GOT3 (cell line): Measurements from ENCODE around the gene SCAPER.

Experiments
- DNase-seq: peaks from one replicate; lab custom pipeline; 2025; ENCODE audit warnings: mixed read lengths; lab: John Stamatoyannopoulos, UW

Gene SCAPER

GRCh38 chr15:76398317-76399104, 506.6 kb downstream of the SCAPER start:
- DNase-seq = no peak

DNA sequence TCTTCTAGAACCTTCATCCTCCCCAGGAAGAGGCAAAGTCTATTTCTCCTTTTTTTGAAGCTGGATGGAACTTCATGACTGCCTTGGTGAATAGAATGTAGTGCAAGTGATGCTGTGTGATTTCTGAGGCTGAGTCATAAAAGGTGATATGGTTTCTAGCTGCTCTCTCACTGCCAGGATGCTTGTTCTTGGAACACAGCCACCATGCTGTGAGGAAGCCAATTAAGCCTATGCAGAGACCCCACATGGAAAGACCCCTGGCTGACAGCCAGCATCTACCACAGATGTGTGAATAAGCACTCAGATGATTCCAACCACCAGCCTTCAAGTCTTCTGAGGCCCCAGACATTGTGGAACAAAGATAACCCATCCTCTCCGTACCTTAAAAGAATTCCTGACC, 511.5 kb downstream of the SCAPER start:
- DNase-seq = no peak

- no peak for DNase-seq
Measured at GRCh38 chr15:76391847-76392246, 513.3 kb downstream of the SCAPER start.

GRCh38 chr15:76391309-76391708, 513.8 kb downstream of the SCAPER start:
- DNase-seq = no peak

DNA sequence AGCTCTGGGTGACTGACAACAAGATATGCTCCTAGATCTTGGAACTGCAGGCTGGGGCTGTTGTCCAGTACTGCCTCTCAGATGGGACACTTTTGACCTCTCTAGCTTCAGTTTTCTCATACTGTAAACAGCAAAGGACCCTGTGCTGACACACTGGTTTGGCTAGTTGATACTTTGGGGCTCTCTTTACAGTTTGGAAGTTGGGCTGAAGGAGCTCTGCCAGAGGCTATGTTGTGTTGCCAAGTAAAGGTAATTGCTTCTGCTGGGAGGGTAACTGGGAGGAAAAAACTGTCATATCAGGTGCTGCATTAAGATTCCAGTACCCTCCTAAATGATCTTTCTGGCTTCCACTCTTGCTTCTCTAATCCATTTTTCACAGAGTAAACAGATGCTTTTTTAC, 514.6 kb downstream of the SCAPER start:
- DNase-seq = no peak

GRCh38 chr15:76386926-76387325, 518.2 kb downstream of the SCAPER start:
- no peak for DNase-seq

- DNase-seq = no peak
Measured at GRCh38 chr15:76386178-76386577, 519.0 kb downstream of the SCAPER start.

DNA sequence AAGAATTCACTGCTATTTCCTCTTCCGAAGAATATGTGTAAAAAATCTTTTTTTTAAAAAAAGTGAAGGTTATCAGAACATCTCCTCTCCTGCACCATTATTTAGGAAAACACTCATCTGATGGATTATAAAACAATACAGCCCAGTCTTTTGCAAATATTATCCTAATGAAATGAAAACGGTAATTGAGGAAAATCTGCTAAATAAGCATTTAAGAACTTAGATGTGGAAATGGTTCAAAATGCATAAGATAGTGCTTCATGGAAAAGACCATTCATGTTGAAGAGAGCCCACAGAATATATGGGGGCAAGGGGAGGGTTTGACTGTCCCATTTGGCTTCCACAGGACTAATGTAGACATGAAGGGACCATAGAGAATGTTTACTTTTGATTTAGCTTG, 520.7 kb downstream of the SCAPER start:
- no peak for DNase-seq

DNA sequence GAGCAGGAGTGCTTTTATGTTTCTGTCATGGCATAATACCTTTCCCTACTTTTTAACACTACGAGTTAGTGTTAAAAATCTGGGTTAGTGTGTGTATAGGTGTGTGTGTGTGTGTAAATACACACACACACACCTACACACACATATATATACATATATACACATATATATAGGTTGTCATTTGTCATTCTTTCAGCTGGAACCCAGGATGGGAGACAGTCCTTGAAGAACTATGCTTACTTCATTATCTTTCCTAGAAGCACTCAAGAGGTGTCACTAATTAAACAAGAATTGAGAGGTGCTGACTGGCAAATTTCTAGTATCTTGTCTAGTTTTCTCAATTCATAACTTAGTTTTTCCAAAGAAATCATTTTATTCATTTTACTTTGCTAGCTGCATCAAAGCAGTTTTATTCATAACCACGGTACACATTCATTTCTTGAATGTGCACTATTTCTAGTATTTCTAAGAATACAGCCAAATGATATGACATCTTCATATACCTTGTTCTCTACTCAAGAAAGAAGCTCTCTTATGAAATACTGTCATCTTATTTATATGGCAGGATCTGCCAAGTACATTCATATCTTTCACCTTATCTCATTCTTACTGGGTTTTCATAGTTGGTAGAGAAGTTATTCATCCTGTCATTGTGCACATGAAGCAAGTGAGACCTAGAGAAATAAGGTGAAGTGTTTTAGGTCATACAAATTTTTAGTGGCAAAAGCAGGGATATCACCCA, 522.0 kb downstream of the SCAPER start:
- DNase-seq = no peak

DNA sequence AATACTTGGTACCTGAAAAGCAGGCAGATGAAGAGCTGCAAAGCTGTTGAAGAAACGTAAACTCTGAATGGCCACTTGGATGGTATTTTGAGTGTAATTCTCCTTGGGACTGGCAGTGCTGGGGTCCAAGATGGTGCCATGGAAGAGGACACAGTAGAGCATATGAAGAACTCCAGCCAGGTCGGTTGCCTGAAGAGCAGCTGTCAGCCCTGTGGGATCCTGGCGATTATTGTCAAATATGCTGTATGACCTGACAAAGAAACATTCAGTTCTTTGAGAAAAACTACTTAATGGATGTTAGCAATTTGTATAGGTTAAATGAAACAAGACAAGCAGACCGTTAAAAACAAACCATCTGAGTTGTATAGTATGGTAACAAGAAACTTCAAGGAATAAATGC, 523.8 kb downstream of the SCAPER start:
- DNase-seq = no peak

DNA sequence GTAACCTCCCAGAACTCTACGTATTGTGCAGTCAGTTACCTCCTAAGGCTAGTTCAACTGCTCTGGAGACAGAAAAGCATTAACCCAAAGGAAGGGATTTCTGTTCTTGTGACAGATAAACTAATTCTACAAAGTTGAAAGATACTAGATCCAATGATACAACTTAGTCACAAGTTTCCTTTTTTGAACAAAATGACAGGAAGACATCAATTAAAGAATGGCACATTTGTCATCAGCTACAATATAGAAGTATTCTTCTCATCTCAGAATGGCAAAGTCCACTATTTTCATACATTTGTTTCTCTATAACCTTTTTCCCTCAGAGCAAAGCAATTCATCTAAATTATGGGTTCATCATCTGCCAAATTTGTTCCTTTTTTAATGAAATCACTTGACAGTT, 524.9 kb downstream of the SCAPER start:
- DNase-seq = no peak

DNA sequence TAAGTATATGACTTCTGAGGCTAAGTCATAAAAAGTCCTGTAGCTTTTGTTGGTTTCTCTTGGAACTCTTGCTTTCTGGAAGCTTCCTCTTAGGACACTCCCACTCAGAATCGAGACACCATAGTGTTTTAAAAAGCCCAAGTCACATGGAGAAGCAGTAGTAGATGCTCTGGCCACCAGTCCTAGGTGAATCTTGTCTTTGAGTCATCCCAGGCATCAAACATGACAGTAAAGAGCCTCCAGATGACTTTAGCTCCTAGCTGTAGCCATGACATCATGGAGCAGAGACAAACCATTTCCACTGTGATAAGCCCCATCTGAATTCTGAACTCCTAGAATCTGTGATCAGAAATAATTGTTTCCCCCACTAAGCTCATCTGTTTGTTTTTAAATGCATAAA, 526.4 kb downstream of the SCAPER start:
- no peak for DNase-seq

GRCh38 chr15:76377751-76378150, 527.4 kb downstream of the SCAPER start:
- no peak for DNase-seq

DNA sequence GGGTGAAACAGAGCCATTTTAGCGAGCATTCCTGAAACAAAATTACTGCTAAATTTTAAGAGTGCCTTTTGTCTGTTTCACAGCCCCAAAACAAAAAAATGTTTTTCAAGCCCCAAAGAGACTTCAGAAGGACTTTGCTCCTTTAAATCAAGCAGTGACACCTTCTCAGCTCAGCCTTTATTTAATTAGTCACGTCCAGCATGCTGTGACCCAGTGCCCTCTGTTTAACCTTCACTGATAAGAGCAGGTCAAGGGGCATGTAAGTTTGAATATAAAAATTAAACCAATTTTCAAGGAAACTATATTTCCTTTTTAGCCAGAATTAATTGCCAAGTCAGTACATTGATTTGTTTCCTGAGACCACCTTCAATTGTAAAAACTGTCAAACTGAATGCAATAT, 527.9 kb downstream of the SCAPER start:
- no peak for DNase-seq

GRCh38 chr15:76376816-76377215, 528.3 kb downstream of the SCAPER start:
- no peak for DNase-seq

DNA sequence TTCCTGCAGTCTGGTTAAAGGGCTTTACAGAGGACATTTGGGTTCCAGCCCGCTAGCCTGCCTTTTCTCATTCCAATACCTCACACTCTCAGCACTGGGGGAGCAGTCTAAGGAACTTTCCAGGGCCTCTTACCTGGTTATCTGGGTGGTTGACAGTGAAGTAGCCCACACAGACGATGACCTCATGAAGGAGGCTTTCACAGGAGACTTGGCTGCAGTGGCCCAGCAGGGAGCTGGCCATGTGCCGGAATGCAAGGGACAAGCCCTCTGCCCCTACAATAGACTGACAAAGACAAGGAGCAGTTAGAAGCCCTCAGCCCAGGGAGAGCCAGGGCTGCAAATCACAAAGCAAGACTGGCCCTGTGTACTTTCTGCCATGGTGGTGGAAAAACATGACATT, 529.1 kb downstream of the SCAPER start:
- no peak for DNase-seq

- DNase-seq = no peak
Measured at GRCh38 chr15:76368122-76368621, 537.0 kb downstream of the SCAPER start.

- DNase-seq = no peak
Measured at GRCh38 chr15:76366714-76367113, 538.4 kb downstream of the SCAPER start.

DNA sequence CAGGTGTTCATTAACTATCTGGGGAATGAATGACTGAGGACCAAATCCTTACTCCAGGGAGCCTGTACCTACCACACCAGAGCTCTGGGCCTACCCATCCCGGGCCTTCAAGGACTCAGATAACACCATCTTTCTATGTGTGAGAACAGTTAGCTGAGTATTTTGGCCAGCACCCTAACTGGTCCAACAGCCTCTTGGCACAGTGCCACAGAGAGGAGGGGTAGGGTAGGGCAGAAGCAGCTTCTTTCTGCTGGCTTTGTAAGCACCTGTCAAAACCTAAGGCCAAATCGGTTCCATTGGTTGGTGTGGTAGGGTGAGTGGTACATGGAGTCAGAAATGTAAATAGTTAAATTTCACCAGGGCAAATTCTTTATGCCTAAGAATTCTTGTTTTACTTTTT, 541.9 kb downstream of the SCAPER start:
- no peak for DNase-seq

DNA sequence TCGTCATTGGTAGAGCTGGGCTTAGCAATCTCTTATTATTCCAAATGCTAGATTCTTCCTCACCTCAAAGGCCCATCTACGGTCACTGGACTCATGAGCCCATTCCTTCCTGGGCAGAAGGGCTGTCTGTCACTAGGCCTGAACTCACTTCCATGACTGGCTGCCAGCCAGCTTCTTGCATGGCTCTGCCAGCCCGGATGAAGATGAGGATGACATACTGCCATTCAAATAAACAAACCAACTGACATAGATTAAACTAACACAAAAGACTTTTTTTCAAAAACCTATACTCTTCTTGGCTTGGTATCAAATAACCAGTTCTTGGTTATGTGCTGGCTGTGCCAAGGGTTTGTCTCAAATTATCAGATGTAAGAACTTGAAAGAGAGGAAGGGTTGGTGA, 544.7 kb downstream of the SCAPER start:
- no peak for DNase-seq

DNA sequence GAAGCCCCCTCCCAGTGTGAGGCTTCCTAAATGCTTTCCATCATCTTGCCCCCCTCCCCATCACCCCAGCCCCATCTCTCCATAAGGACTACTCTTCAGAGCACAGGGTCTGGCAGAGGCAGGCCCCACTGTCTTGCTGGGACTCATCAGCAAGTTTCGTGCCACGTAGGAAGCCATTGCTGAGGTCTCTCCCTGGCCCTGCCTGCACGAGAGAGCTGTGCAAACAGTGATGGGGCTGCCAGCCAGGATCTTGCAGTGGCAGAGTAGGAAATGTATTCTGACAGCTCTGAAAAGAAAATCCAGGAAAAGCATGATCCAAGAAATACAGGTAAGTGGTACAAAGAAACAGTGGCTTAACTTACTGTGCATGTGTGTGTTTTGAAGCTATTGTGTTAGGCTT, 546.0 kb downstream of the SCAPER start:
- no peak for DNase-seq

DNA sequence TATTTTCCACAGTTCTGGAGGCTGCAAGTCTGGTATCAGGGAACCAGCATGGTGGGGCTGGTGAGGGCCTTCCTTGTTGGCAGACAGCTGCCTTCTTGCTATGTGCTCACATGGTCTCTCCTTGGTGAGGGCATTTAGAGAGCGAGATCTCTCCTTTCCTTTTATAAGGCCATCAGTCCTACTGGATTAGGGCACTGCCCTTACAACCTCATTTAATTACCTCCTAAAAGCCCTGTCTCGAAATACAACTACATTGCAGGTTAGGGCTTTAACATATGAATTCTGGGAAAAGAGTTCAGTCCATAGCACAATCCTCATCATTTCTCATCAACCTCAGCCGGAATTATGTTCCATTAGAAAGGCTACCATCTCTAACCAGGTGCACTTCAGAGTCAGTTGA, 546.7 kb downstream of the SCAPER start:
- no peak for DNase-seq

- DNase-seq = no peak
Measured at GRCh38 chr15:76354823-76355440, 550.2 kb downstream of the SCAPER start.
